AG09319 (cell line): ENCODE results near the gene FAM110D.

ENCODE experiments used
- DNase-seq: peaks from one replicate; pipeline ENCODE4 v3.0.0-alpha.2; 2010; ENCODE audit warnings: low read depth; ENCODE audit errors: extremely low read depth
- CTCF ChIP-seq: IDR thresholded peaks from 2 replicates; pipeline ENCODE4 v1.5.1; 2011; ENCODE audit warnings: low read depth, mild to moderate bottlenecking, inconsistent platforms, low read length, moderate library complexity

Gene FAM110D

GRCh38 chr1:26125382-26125781 is 33.5 kb upstream of the FAM110D start:
- no peak for TF ChIP-seq CTCF
- DNase-seq: no peak

GRCh38 chr1:26125946-26126320 is 32.9 kb upstream of the FAM110D start:
- DNase-seq: no peak
- no peak for TF ChIP-seq CTCF

- no peak for TF ChIP-seq CTCF
- no peak for DNase-seq
Measured at GRCh38 chr1:26126321-26127084, 32.4 kb upstream of the FAM110D start.

- TF ChIP-seq CTCF: no peak
- no peak for DNase-seq
Measured at GRCh38 chr1:26127235-26128163, 31.4 kb upstream of the FAM110D start.

- no peak for DNase-seq
- no peak for TF ChIP-seq CTCF
Measured at GRCh38 chr1:26129778-26130177, 29.1 kb upstream of the FAM110D start.

GRCh38 chr1:26130695-26131094 is 28.2 kb upstream of the FAM110D start:
- no peak for DNase-seq
- TF ChIP-seq CTCF: no peak
